ENCODE measurements around the gene CDK14.
"Not testable (repeated sequence)": the region's sequence is repeated elsewhere in the genome, so short reads cannot be mapped to it uniquely, and the experiment has no call there.

CDK14 gene

DNA sequence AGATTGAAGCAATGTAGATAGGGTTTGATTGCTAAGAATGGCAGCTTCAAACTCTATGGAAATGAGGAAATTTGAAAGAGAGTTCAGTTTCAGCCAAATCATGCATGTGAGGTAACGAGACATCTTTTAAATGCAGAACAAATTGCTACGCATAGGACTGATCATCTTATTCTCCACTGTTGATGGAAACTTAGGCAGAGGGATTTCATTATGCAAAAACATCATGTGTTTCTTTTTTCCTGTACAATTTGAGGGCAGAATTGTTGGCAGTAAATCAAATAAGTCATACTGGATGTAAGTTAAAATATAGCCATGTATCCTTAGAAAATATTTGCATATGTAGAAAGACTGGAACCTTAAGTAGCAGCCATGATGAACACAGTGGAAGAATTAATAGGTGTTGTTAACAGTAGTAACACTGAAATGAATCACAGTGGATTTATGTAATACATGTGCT is 327.4 kb downstream of the CDK14 start:
- no peak for DNase-seq

DNA sequence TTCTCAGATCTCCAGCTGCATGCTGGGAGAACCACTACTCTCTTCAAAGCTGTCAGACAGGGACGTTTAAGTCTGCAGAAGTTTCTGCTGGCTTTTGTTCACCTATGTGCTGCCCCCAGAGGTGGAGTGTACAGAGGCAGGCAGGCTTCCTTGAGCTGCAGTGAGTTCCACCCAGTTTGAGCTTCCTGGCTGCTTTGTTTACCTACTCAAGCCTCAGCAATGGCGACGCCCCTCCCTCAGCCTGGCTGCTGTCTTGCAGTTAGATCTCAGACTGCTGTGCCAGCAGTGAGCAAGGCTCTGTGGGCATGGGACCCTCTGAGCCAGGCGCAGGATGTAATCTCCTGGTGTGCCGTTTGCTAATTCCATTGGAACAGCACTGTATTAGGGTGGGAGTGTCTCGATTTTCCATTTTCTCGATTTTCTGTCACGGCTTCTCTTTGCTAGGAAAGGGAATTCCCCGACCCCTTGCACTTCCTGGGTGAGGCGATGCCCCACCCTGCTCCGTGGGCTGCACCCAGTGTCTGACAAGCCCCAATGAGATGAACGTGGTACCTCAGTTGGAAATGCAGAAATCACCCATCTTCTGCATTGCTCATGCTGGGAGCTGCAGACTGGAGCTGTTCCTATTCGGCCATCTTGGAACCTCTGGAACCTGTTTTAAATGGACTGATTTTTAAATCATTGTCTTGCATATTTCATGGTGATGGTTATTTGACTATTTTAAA is 332.7 kb downstream of the CDK14 start:
- DNase-seq: not testable (repeated sequence)

DNA sequence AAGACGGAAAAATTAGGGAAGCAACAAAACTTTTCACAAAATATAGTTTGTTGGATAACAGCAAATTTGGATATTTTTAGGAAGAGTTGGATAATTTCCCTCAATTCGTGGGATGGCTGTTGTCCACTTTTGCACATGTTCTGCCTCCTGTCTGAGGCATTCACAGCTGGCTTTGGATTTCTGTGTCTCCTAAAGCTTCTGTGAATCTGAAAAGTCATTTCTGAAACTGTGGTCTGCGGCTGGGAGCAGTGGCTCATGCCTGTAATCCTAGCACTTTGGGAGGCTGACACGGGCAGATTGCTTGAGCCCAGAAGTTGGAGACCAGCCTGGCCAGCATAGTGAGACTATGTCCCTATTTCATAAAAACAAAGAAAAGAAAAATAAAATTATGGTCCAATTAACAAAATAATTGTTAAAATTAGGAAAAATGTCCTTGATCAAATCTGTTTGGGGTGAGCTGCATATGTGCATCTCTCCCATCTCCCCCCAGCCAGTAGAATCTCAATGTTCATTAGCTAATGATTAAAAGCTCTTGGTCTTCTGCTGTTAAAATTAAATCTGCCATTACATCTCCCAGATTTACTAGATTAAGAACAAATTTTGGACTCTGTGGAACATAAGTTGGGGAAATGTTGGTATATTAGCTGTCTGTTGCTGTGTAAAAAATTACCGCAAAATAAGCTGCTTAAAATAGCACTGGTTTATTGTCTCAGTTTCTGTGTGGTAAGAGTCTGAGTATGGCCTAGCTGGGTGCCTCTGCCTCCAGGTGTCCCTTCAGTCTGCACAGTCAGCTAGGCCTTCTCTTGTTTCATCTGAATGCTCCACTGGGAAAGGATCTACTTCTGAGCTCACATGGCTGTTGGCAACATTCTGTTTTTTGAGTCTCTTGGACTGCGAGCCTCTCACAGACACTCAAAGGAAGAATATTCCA is 336.1 kb downstream of the CDK14 start:
- DNase-seq: no peak

DNA sequence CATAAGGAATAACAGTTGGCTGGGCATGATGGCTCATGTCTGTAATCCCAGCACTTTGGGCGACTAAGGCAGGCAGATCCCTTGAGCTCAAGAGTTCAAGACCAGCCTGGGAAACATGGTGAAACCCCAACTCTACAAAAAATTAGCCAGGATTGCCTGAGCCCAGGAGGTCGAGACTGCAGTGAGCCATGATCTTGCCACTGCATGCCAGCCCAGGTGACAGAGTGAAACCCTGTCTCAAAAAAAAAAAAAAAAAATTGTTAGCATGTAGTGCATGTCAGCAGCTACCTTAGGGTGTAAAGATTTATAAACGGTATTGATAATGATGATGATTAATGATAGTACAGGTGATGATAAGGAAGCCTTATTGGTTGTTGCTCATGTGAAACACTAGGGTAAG is 336.9 kb downstream of the CDK14 start:
- DNase-seq: no peak

DNA sequence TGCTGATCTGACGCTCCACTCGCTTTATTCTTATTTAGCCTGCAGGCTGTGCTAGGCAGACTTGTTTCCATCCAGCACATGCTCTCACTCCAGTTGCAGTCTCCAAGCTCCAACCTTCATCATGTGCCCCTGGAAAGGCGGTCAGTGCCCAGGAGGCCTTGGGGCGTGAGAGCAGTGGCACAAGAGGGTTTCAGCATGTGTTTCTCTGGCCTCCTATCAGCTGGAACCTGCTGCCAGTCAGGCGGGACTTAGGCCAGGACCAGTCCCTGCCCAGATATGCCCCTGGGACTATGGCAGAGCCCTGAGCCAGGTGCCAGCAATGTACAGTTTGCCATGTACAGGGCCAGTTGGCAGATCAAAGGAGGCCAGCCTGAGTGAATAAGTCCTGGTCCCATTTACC is 337.9 kb downstream of the CDK14 start:
- DNase-seq: no peak

DNA sequence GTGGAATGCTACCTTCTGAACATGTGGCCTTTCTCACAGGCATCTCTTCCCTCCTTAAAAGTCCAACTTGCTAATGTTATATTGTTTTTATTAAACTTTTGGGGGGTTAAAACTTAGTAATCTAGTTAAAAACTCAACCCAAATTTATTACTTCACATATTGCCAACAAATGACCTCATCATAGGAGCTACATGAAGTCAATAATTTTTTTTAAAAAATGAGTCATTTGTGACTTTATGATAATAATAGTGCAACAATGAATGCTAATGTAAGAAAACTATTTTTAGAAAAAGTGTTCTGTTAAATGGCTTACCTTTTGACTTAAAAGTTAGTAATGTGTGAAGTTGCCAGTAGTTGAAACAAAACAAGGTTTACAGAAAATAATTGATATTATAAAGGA is 342.2 kb downstream of the CDK14 start:
- DNase-seq: no peak

DNA sequence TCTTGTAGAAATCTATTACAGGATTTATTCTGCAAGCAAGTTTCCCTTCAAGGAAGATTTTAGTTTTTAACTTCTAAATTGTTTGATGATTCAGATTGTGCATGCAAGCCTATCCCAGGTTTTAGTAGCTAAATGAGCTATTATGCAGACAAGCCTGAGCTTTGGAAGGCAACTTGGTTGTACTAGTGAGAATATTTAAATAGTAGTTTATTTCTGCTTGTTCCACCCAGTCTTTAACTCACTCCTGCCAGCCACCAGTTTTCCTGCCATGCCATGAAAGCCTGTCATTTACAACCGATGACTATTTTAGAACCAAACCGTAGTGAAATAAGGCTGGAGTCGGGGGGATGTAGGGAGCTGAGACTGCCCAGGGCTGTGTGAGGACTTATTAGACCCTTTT is 343.5 kb downstream of the CDK14 start:
- DNase-seq: no peak

DNA sequence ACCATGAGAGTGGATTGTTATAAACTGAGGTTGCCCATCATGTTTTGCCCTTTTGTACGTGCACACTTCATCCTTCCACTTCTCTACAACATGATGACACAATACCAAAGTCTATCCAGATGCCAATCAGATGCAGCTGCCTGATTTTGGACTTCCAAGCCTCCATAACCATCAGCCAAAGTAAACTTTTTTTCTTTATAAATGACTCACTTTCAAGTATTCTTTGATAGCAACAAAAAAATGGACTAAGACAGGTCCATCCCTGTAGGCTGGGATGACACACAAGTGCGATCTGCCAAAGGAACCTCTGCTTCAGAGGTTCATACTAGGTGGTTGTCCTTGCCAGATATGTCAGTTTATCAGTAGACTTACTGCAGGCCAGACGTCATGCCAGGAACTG is 347.9 kb downstream of the CDK14 start:
- no peak for DNase-seq

DNA sequence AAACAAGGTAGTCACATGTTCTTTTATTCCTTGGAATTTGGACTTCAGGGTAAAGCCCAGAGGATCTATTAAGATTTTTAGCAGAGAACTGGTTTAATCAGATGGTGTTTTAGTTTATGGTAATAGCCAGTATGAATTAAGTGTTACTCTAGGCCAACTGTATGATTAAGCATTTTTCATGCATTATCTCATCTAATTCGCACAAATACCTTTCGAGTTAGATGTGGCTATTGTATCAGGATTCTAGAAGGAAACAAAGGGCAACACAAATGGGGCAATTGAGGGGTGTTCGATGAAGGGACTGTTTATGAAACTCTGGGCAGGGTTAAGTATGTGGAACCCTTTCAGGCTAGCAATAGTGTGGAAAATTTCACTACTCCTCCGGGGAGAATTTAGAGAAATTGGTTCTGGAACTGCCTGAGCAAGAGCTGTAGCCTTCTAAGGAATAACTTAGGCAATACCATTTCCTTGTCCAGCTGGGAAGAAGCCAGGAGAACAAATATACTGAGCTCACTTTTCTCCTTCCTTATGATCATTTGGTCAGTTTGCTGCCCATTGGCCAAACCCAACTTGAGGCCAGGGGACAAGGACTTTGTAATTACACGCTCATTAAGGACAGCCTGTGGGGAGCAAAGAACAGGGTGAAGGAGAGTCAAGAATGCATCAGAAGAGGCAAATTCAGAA is 349.1 kb downstream of the CDK14 start:
- no peak for DNase-seq

DNA sequence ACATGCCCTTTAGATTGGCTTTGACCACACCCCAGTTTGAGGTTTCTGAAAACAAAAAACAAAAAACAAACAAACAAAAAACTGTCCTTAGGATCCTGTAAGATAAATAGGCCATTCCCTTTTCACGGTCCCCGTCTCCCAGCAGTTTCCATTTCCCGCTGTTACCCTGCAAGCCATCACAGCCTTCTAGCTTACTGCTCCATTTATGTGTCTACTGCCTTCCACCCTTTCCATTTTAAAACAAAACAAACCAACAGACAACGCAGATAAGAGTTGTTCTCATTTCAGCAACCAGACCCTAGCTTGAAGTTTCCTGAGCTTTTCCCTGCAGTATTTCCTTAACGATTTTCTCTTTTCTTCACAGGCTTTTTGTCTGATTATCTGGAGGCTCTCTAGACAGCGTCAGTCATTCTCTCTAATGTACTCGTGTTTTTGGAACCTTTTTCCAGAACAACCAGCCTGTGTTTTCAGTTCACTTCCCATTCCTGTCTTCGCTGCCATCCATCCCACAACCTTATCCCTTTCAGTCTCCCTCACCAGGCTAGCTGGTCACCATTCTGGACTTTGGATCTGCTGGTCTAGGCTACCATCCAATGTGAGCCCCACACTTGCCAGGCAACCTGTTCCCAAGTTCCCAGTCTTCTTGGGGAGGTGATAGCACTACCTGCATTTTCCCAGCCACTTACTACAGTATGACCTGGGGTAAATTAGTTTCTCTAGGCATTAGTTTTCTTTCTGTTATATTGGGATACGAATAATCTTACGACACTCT is 350.8 kb downstream of the CDK14 start:
- no peak for DNase-seq

DNA sequence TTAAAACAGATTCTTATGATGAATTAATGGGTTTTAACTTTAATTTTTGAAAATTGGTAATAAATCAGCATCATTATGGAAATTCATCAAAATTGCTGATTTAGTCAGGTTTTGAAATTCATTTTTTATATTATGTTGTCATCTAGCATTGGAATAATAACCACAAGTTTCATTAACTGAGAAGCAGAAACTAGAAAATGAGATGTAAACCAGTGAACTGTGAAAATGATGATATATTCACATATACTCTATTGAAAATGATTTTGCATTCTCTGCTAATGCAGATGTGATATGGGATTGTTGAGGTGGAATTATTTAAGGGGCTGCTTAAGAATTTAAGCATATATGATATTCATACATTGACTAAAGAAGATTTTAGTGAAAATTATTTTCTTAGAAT is 352.0 kb downstream of the CDK14 start:
- DNase-seq: no peak

DNA sequence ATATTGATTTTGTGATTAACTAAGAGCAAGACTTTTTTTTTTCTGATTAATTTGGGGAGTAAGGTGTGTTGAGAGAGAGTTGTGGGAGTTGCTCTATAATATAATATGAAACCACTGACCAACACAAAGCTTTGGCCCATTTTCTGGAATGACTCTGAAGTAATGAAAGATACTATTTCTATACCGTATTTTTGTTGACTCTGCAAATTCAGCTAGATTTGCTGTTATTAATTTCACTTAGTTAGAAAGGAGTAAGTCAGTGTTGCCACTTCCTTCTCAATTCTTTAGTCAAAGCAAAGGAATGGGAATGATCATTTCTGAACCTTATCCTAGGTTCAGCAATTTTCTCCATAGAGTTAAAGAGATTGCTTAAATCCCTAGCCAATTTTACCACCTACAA is 355.1 kb downstream of the CDK14 start:
- no peak for DNase-seq

DNA sequence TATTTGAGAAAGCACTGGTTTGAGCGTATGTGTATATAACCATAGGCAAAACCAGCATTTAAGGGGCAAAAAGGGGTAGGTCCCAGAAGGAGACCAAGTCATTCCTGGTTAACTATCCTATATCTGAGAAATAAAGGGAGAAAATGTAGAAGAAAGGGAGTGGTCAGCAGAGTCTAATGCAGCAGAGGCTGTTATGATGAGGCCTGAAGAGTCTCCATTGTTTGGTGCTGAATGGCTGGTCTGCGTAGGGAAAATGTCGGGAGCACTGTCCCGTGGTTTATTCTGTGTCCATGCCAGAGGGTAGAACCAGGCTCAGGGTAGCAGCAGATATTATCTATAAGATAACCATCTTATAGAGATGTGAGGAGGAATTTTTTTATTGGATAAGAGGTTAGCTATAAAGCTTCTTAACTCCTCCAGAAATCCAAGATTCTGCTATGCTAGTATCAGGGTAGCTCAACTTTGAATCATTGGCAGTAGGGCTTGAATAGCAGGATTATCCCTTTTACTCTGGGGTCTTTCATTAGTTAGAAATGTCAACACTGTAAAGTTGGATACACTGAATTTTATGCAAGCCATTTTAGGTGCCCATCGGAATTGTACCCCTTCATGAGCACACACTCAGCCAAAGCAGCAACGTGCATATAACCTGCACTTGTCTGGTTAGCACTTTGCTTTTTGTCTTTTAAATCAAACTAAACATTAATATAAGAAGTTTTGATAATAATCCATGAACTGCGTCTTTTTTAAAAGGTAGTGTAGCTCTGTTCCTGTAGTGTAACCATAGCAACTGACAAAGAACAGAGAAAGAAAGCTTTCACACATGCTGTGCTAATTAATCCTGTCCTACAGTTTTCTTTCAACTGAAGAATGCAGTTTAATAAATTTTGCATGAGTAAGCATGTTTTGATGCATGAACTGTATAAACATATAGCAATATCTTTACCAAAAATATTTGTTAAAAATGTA is 356.1 kb downstream of the CDK14 start:
- no peak for DNase-seq

DNA sequence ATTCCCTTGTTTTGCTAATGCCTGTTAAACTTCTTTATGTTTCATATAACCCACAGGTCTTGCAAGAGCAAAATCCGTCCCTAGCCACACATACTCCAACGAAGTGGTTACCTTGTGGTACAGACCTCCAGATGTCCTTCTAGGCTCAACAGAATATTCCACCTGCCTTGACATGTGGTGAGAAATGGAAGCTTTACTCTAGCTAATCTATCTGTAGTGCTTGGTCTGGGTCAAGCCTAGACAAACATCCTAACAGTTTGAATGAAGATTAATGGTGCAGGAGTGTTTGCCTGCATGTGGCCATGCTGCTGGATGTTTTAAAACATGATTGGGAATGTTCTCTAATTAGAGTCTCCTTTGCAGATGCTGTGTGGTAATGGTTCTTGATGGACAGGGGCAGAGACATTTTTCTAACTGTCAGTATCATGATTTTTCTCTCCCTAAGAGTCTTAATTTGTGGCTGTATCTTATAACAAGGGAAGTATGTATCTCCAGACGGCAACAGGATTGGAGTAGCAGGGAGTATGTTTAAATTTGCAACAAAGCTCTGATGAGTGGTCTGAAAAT is 359.6 kb downstream of the CDK14 start:
- no peak for DNase-seq

DNA sequence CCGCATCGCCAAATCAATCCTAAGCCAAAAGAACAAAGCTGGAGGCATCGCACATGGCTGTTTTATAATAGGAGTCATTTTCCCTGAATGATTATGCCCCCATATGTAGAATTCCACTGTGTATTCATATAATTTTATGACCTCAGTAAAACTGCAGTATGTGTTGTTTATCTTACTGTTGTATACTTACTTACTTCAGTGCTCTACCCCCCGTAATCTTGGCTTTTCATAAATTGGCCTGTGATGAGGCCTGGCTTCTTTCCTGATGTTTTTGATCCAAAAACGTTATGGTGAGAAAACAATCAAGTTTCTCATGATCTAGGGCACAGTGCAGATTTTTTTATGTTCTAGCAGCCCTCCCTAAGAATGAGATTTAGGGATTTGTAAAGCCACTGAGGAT is 361.8 kb downstream of the CDK14 start:
- DNase-seq: no peak

DNA sequence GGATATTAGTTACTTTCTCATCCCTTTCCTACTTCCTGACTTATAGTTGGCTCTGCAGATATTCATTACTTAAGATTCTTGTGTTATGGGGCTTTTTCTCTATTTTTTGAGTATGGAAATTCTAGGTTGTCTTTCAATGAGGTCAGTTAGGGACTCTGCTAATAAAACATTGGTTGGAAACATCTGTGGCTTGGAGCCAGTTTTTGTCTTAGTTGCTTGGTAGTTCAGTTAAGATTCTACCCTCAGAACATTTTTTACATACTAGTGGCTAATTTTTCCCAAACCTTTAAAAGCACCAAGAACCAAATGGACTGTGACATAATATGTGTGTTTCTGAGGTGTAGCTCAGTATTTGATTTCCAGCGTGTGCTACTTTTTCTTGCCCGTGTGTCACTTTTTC is 362.5 kb downstream of the CDK14 start:
- DNase-seq: no peak

DNA sequence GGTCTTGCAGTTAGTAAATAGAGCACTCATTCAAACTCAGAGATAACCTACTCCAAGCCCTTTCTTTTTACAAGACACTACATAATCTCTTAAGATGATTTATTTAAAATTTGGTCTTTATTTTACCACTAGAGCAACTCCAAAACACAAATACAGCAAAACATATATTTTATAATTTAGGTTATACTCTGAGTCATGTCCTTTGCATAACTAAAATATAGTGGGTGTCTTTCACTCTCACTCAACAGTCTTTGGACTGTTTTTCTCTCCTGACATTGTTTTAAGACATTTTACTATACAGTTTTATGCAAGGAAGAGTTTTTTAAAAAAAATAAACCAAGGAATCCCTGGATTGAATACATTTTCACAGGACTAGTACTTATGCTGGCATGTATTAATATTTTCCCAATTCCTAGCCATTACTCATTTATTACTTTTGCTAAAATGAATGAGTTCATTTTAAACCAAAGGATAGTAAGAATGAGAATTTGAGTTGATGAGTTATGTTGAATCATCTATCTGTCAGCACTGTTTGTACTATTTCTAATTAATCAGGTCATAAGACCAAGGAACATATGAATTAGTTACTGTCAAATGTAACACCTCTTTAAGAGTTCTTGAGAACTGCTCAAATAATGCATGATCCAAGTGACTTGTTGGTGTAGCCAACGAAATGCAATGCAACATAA is 365.1 kb downstream of the CDK14 start:
- DNase-seq: no peak

DNA sequence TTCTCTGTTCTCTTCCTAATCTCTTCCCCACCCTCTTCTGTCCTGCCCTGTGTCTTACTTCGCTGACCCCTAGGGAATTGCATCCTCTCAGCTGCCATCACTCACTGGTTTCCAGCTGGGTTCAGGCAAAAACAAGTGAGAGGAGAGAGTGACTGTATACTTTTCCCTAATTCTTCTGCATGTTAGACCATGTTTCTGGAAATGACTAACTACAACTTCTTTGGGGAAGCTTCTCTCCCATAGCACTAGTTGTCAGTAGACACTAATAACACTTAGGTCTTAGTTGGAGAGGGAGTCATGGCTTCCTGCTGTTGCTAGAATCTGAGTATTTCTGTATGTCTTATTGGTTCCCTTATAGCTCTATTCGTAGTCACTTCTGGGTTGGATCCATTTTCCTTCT is 369.1 kb downstream of the CDK14 start:
- no peak for DNase-seq

DNA sequence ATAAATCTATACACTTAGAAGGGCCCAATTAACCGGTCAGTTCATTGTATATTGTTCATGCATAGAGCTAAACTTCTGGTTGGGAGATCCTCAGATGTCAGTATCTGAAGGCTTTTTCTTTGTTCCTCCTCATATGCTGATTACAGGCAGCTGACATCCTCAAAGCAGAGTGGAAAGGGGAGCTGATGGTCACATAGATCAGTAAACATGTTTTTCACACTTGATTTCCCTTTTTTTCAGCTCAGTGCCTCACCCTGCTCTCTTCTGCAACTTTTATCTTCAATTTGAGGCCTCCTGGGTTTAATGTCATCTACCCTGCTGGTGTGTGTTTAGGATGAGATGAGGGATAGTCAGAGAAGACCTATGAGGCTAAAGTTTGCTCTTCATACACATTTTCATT is 370.2 kb downstream of the CDK14 start:
- DNase-seq: no peak

DNA sequence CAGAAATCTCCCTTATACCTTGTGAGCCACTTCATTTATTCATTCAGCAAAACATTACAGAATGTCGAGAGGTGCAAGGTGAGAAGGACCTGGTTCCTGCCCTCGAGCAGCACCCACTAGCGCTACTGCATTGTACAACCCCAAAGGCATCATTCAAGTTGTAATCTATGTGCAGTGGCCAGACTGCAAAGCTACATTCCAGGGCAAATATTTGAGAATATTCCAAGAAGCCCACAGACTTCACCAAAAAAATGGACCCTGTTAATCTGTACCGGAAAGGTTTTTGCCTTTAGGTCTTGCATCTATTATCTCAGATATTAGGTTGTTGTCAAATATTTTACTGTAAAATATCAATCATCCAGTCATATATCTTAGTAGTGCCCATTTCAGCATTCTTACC is 372.8 kb downstream of the CDK14 start:
- no peak for DNase-seq
